ENCODE measurements around the gene CDH13.

CDH13 gene

GRCh38 chr16:82864332-82865040, 237.7 kb downstream of the CDH13 start:
- Mint-ChIP-seq H3K4me3 (no peak overlapping the region), H3K4me1 (no peaks in the 10 kb centered on the region), H3K27ac (ENCODE audit: low read depth) (no peak overlapping the region), H3K27me3 (peaks cover 29% of the 10 kb centered on the region), H3K9me3 (no peaks in the 10 kb centered on the region), H3K36me3 (ENCODE audit: insufficient read depth) (peaks cover 2% of the 10 kb centered on the region)
- no peak for DNase-seq (ENCODE audit: low spot score in 2 of 2)
- ATAC-seq (replicated peaks; ENCODE audit: extremely low read depth, poor library complexity, severe bottlenecking): no peak

DNA sequence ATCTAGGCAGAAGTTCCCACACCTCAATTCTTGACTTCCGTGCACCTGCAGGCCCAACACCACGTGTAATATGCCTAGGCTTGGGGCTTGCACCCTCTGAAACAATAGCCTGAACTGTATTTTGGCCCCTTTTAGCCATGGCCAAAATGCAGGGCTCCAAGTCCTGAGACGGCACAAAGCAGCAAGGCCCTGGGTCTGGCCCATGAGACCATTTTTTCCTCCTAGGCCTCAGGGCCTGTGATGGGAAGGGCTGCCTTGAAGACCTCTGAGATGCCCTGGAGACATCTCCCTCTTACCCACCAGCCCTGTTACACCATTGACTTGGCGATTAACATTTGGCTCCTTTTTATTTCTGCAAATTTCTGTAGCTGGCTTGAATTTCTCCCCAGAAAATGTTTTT, 238.6 kb downstream of the CDH13 start:
- no peak overlapping the region for H3K27ac Mint-ChIP-seq (ENCODE audit: low read depth)
- H3K27me3 Mint-ChIP-seq: peaks cover 26% of the 10 kb centered on the region
- peaks cover 2% of the 10 kb centered on the region for H3K36me3 Mint-ChIP-seq (ENCODE audit: insufficient read depth)
- no peak overlapping the region for H3K4me3 Mint-ChIP-seq
- DNase-seq (ENCODE audit: low spot score in 2 of 2): no peak
- H3K4me1 Mint-ChIP-seq: no peaks in the 10 kb centered on the region
- H3K9me3 Mint-ChIP-seq: no peaks in the 10 kb centered on the region
- ATAC-seq (replicated peaks; ENCODE audit: extremely low read depth, poor library complexity, severe bottlenecking): no peak

GRCh38 chr16:82867485-82867884, 240.7 kb downstream of the CDH13 start:
- Mint-ChIP-seq H3K9me3 (peaks cover 5% of the 10 kb centered on the region), H3K27me3 (peaks cover 22% of the 10 kb centered on the region), H3K36me3 (ENCODE audit: insufficient read depth) (peaks cover 2% of the 10 kb centered on the region), H3K4me3 (no peak overlapping the region), H3K4me1 (no peaks in the 10 kb centered on the region), H3K27ac (ENCODE audit: low read depth) (no peak overlapping the region)
- no peak for ATAC-seq (replicated peaks; ENCODE audit: extremely low read depth, poor library complexity, severe bottlenecking)
- no peak for DNase-seq (ENCODE audit: low spot score in 2 of 2)

DNA sequence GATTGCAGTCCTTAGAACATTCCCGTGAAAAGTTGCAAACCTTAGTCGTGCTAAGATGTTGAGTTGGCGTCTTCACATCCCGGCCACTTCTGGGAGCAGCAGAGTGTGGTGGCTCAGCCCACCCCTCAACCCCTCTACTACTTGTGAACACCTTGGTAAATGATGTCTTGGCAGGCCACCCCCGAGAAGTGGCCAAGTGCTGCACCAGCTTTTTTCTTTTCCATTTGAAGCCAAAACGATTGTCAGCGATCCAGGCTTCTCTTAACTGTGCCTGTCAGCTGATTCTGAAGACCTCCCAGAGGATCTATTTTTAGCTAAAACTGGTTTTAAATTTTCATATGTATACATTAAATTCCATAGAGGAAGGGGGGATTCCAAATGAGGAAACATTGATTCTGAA, 247.5 kb downstream of the CDH13 start:
- DNase-seq (ENCODE audit: low spot score in 2 of 2) (no peak), ATAC-seq (replicated peaks; ENCODE audit: extremely low read depth, poor library complexity, severe bottlenecking) (no peak)

DNA sequence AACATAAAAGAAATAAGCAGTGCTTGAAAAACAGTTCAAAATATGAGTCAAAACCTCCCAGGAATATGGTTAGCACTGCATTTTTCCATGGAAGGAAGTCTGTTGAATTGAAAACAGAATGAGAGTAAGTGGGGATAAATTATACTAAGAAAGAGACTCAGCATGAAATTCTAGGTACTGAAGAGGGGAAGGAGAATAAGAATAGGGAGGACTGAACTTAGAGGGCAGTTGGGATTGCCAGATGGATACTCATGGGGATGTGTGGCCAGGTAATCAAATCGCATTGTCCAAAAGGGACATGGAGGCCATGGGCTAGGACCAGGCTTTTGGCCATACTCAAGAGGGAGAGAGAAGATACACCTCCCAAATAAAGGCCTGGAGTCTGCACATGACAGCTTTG, 247.9 kb downstream of the CDH13 start:
- Mint-ChIP-seq H3K27me3 (peaks cover 16% of the 10 kb centered on the region), H3K36me3 (ENCODE audit: insufficient read depth) (peaks cover 1% of the 10 kb centered on the region), H3K9me3 (peaks cover 5% of the 10 kb centered on the region), H3K27ac (ENCODE audit: low read depth) (no peak overlapping the region), H3K4me1 (no peaks in the 10 kb centered on the region), H3K4me3 (no peak overlapping the region)
- ATAC-seq (replicated peaks; ENCODE audit: extremely low read depth, poor library complexity, severe bottlenecking) (no peak), DNase-seq (ENCODE audit: low spot score in 2 of 2) (no peak)

More for the DNA sequence above, 247.5 kb downstream of the CDH13 start:
- Mint-ChIP-seq H3K4me1 (no peaks in the 10 kb centered on the region), H3K36me3 (ENCODE audit: insufficient read depth) (peaks cover 1% of the 10 kb centered on the region), H3K4me3 (no peak overlapping the region), H3K27ac (ENCODE audit: low read depth) (no peak overlapping the region), H3K27me3 (peaks cover 21% of the 10 kb centered on the region), H3K9me3 (peaks cover 5% of the 10 kb centered on the region)

- H3K9me3 Mint-ChIP-seq: no peaks in the 10 kb centered on the region
- H3K36me3 Mint-ChIP-seq (ENCODE audit: insufficient read depth): peaks cover 1% of the 10 kb centered on the region
- peaks cover 9% of the 10 kb centered on the region for H3K27me3 Mint-ChIP-seq
- H3K27ac Mint-ChIP-seq (ENCODE audit: low read depth): no peak overlapping the region
- H3K4me1 Mint-ChIP-seq: no peaks in the 10 kb centered on the region
- ATAC-seq (replicated peaks; ENCODE audit: extremely low read depth, poor library complexity, severe bottlenecking) (no peak), DNase-seq (ENCODE audit: low spot score in 2 of 2) (no peak)
- H3K4me3 Mint-ChIP-seq: no peak overlapping the region
Observed at GRCh38 chr16:82876951-82877350, 250.2 kb downstream of the CDH13 start.

DNA sequence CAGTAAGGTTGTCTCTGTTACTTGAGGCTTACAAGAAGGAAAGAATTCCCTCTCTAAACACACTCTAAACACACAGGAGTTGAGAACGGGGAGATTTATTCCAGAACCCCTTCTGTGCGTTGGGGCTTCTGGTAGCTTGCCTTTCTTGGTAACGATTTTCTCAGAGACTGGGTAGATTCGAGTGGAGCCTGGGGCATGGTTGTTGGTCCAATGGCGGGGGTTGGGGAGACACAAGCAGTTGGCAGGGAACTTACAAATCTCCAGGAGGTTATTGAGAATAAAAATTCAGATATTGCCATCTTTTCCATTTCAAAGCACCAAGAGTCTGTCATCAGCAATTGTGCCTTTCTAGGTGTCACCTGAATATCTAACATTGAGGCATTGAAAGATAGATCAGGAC, 251.7 kb downstream of the CDH13 start:
- Mint-ChIP-seq H3K9me3 (no peaks in the 10 kb centered on the region), H3K36me3 (ENCODE audit: insufficient read depth) (peaks cover 1% of the 10 kb centered on the region), H3K27ac (ENCODE audit: low read depth) (no peak overlapping the region), H3K4me1 (no peaks in the 10 kb centered on the region), H3K27me3 (peaks cover 9% of the 10 kb centered on the region), H3K4me3 (no peak overlapping the region)
- DNase-seq (ENCODE audit: low spot score in 2 of 2) (no peak), ATAC-seq (replicated peaks; ENCODE audit: extremely low read depth, poor library complexity, severe bottlenecking) (no peak)

GRCh38 chr16:82880346-82880745, 253.6 kb downstream of the CDH13 start:
- Mint-ChIP-seq H3K27ac (ENCODE audit: low read depth) (no peak overlapping the region), H3K27me3 (peaks cover 19% of the 10 kb centered on the region), H3K9me3 (no peaks in the 10 kb centered on the region), H3K4me1 (no peaks in the 10 kb centered on the region), H3K4me3 (no peak overlapping the region), H3K36me3 (ENCODE audit: insufficient read depth) (no peaks in the 10 kb centered on the region)
- no peak for DNase-seq (ENCODE audit: low spot score in 2 of 2)
- ATAC-seq (replicated peaks; ENCODE audit: extremely low read depth, poor library complexity, severe bottlenecking): no peak

GRCh38 chr16:82881516-82881915, 254.7 kb downstream of the CDH13 start:
- no peaks in the 10 kb centered on the region for H3K9me3 Mint-ChIP-seq
- H3K4me1 Mint-ChIP-seq: no peaks in the 10 kb centered on the region
- peaks cover 19% of the 10 kb centered on the region for H3K27me3 Mint-ChIP-seq
- no peak overlapping the region for H3K27ac Mint-ChIP-seq (ENCODE audit: low read depth)
- H3K4me3 Mint-ChIP-seq: no peak overlapping the region
- ATAC-seq (replicated peaks; ENCODE audit: extremely low read depth, poor library complexity, severe bottlenecking) (no peak), DNase-seq (ENCODE audit: low spot score in 2 of 2) (no peak)
- H3K36me3 Mint-ChIP-seq (ENCODE audit: insufficient read depth): no peaks in the 10 kb centered on the region

DNA sequence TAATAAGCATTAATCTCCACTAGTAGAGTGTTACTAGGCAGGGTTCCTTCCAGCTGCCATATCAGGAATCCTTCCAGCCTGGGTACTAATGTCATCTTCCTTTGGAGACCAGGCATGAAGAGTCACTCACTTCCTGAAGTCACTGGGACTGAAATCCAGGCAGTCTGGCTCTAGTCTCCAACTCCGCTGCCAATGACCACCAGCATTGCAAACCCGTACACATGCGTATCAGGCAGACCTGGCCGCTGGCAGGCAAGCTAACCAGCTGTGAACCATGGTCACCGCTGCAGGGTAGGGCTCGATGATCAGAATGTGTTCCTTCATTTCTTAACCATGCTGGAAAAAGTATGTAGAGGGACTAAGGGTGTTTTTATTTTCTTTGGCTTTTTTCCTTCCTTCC, 255.5 kb downstream of the CDH13 start:
- Mint-ChIP-seq H3K4me3 (no peak overlapping the region), H3K4me1 (no peaks in the 10 kb centered on the region), H3K9me3 (no peaks in the 10 kb centered on the region), H3K27ac (ENCODE audit: low read depth) (no peak overlapping the region), H3K27me3 (peaks cover 27% of the 10 kb centered on the region), H3K36me3 (ENCODE audit: insufficient read depth) (no peaks in the 10 kb centered on the region)
- ATAC-seq (replicated peaks; ENCODE audit: extremely low read depth, poor library complexity, severe bottlenecking) (no peak), DNase-seq (ENCODE audit: low spot score in 2 of 2) (no peak)

DNA sequence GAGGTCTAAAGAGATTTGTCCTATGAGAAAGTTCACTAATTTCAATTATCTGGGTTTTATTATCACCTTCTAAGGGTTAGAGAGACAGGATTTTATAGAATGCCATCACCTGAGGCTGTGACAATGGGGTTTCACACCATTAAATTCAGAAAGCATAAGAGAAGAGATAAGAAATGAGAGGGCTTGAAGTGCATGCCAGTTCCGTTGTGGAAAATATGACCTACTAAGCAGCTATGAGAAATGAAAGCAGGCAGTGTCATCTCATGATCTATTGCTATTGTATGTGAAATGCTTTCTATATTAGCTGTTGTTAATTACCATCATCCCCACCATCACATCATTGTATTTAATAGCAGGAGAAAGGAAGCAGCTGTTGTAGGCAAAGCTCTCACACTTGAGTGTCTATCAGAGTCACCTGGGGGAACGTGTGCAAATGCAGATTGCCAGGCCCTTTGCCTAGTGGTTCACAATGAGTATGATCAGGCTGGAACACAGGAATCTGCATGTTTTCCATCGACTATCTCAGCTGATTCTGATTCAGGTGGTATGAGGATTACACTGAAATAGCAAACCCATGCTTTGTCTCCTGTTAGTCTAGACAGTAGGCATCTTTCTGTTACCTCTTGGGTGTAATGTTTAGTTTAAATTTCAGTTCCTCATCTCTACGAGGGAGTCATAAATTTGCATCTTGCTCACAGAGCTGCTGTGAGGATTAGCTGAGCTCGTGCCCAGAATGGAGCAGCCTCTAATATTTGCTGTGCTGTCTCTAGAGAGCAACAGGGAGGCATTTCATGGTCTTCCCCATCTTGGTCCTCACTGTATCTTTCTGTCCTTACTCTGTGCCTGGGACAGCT, 256.4 kb downstream of the CDH13 start:
- no peaks in the 10 kb centered on the region for H3K4me1 Mint-ChIP-seq
- H3K27me3 Mint-ChIP-seq: peaks cover 32% of the 10 kb centered on the region
- DNase-seq (ENCODE audit: low spot score in 2 of 2) (no peak), ATAC-seq (replicated peaks; ENCODE audit: extremely low read depth, poor library complexity, severe bottlenecking) (no peak)
- no peaks in the 10 kb centered on the region for H3K36me3 Mint-ChIP-seq (ENCODE audit: insufficient read depth)
- H3K4me3 Mint-ChIP-seq: no peak overlapping the region
- no peaks in the 10 kb centered on the region for H3K9me3 Mint-ChIP-seq
- no peak overlapping the region for H3K27ac Mint-ChIP-seq (ENCODE audit: low read depth)

DNA sequence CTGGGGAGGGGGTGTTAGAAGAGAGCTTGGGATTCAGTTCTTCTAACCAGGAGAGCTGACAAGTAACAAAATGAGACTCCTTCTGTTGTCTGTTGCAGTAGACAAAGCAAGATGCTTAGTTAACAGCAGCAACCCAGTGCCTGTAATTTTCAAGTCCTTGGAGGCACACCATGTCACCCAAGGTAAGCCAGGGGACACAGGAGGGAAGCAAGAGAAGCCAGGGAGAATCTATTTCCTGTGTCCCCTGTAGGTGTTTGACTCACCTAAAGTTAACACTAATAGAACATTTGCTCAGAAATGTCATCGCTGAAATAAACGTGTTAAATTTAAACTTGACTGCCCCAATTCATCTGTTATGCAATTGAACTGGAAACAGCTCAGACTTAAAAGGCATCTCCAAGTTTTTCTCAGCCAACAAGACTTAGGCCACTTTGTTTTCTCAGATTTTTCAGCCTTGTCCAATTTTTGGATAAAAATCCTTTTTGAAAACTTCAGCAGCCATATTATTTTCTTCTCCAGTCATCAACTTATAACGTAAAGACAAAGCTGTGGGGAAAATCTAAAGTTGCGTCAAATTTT, 257.6 kb downstream of the CDH13 start:
- no peak for ATAC-seq (replicated peaks; ENCODE audit: extremely low read depth, poor library complexity, severe bottlenecking)
- H3K27ac Mint-ChIP-seq (ENCODE audit: low read depth): no peak overlapping the region
- H3K4me3 Mint-ChIP-seq: no peak overlapping the region
- no peaks in the 10 kb centered on the region for H3K36me3 Mint-ChIP-seq (ENCODE audit: insufficient read depth)
- no peaks in the 10 kb centered on the region for H3K4me1 Mint-ChIP-seq
- DNase-seq (ENCODE audit: low spot score in 2 of 2): no peak
- no peaks in the 10 kb centered on the region for H3K9me3 Mint-ChIP-seq
- H3K27me3 Mint-ChIP-seq: peaks cover 39% of the 10 kb centered on the region

DNA sequence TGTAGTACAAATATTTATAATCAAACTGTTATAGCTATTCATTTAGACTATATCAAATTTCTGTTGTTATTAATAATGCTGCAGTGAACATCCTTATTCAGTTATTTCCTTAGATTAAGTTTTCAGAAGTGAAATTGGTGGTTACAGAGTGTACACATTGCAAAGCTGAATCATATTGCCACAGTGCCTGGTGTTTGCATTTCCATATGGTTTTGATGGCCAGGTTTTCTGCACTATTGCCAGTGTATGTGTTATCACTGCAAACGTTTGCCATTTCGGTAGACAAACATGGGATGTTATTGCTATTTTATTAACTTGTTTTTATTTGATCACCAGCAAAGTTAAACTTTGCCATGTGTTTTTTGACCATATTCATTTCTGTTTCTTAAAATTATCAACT, 259.4 kb downstream of the CDH13 start:
- peaks cover 39% of the 10 kb centered on the region for H3K27me3 Mint-ChIP-seq
- H3K36me3 Mint-ChIP-seq (ENCODE audit: insufficient read depth): no peaks in the 10 kb centered on the region
- no peaks in the 10 kb centered on the region for H3K9me3 Mint-ChIP-seq
- no peak overlapping the region for H3K4me3 Mint-ChIP-seq
- H3K27ac Mint-ChIP-seq (ENCODE audit: low read depth): no peak overlapping the region
- no peak for DNase-seq (ENCODE audit: low spot score in 2 of 2)
- no peaks in the 10 kb centered on the region for H3K4me1 Mint-ChIP-seq
- no peak for ATAC-seq (replicated peaks; ENCODE audit: extremely low read depth, poor library complexity, severe bottlenecking)
